Fibroblast of lung (primary cell): ENCODE results near the gene UCHL3. TPM values are rescaled to one million over a fixed set of nuclear protein-coding genes. Genes with fewer than 3 reads are reported as not detected.

ENCODE experiments used
- DNase-seq, 2 donors: peaks; one replicate each; pipeline versions ENCODE4 v3.0.0 to v3.0.0-alpha.2; 2010; ENCODE audit warnings: low read depth in 2 of 2
- H2AFZ ChIP-seq: 2 replicates; pipeline ENCODE4 v1.5.1; 2012; ENCODE audit warnings: low read length, control low read depth, inconsistent platforms
- H3K27ac ChIP-seq: 2 replicates; pipeline ENCODE4 v1.5.1; 2011; ENCODE audit warnings: low read length, control low read depth; ENCODE audit not compliant: insufficient read depth
- H3K27me3 ChIP-seq: 2 replicates; pipeline ENCODE4 v1.5.1; 2011; ENCODE audit warnings: mild to moderate bottlenecking, low read length; ENCODE audit not compliant: control insufficient read depth, insufficient read depth
- H3K36me3 ChIP-seq: 2 replicates; pipeline ENCODE4 v1.5.1; 2011; ENCODE audit warnings: low read length; ENCODE audit not compliant: control insufficient read depth, insufficient read depth
- H3K4me1 ChIP-seq: 2 replicates; pipeline ENCODE4 v1.5.1; 2011; ENCODE audit warnings: low read length; ENCODE audit not compliant: control insufficient read depth, insufficient read depth; ENCODE audit errors: extremely low read depth
- H3K4me2 ChIP-seq: 2 replicates; pipeline ENCODE4 v1.5.1; 2011; ENCODE audit warnings: low read length, control low read depth; ENCODE audit not compliant: insufficient read depth; ENCODE audit errors: extremely low read depth
- H3K4me3 ChIP-seq, 4 experiments: fragments of 200-600 bp in 1 of 4; sonication (generic) in 1 of 4; replicated peaks in 1 of 4; 2 replicates each; pipeline ENCODE4 v1.5.1; 2011 to 2016; ENCODE audit warnings: low read length in 4 of 4, low read depth in 3 of 4, mild to moderate bottlenecking in 3 of 4, control low read depth in 2 of 4, inconsistent platforms in 1 of 4, mixed read lengths in 1 of 4; ENCODE audit not compliant: insufficient read depth in 1 of 4; ENCODE audit errors: control extremely low read depth in 1 of 4
- H3K79me2 ChIP-seq: 2 replicates; pipeline ENCODE4 v1.5.1; 2012; ENCODE audit warnings: mild to moderate bottlenecking, low read length, inconsistent platforms; ENCODE audit not compliant: control insufficient read depth, insufficient read depth
- H3K9ac ChIP-seq: 2 replicates; pipeline ENCODE4 v1.5.1; 2011; ENCODE audit warnings: mild to moderate bottlenecking, low read length, control low read depth; ENCODE audit not compliant: insufficient read depth
- H3K9me3 ChIP-seq: 2 replicates; pipeline ENCODE4 v1.5.1; 2012; ENCODE audit warnings: low read depth, low read length; ENCODE audit not compliant: control insufficient read depth, insufficient read depth
- H4K20me1 ChIP-seq: 2 replicates; pipeline ENCODE4 v1.5.1; 2011; ENCODE audit warnings: low read length; ENCODE audit not compliant: control insufficient read depth, insufficient read depth; ENCODE audit errors: extremely low read depth
- EZH2 ChIP-seq: IDR thresholded peaks from 2 replicates; pipeline ENCODE4 v1.5.1; 2012; ENCODE audit warnings: low read length, control low read depth, mild to moderate bottlenecking; ENCODE audit errors: missing control alignments
- polyA plus RNA-seq, 2 donors: library from polyadenylated mRNA; depleted of rRNA in 1 of 2; stranded (reverse) in 1 of 2; unstranded in 1 of 2; fragments of >200 nt; gene quantifications; 2 replicates each; pipeline ENCODE4 v1.2.1, GENCODE V29; 2011 to 2012; ENCODE audit warnings: missing spikeins in 1 of 2
- total RNA-seq: library from RNA; depleted of rRNA; stranded (reverse); fragments of >200 nt; gene quantifications from 2 replicates; pipeline ENCODE4 v1.2.1, GENCODE V29; 2014
- TF ChIP-seq, protein P1 (sequence below), 2 donors: IDR thresholded peaks in 1 of 2; conservative IDR thresholded peaks in 1 of 2; 1 replicate in 1 of 2; 2 replicates in 1 of 2; pipeline ENCODE4 v1.5.1; 2011 to 2012; ENCODE audit warnings: low read length in 2 of 2, control low read depth in 1 of 2, inconsistent platforms in 1 of 2, low read depth in 1 of 2, mild to moderate bottlenecking in 1 of 2

UCHL3 gene
- total and polyA plus RNA-seq, 2 donors (not counting 1 experiment from before 2014, with no cell fraction given), result 30.9 to 81.9 TPM

DNA sequence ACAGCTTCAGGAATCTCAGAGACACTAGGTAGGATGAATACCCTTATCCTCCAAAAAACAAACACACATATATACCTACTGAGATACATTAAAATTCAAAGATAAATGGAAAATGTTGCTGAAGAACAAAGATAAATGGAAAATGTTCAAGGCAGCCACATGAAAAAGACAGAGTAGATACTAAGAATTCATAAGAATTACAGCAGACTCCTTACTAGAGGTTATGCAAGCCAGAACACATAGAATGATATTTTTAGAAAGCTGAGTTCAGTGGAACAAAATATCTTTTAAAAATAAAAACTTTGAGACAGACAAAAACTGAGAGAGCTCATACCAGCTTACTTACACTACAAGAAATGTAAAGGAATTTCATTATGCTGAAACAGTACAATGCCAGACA, 35.6 kb downstream of the UCHL3 start:
- H3K27ac ChIP-seq, result no peak overlapping the region
- no peaks in the 10 kb centered on the region for H3K9me3 ChIP-seq
- no peaks in the 10 kb centered on the region for H3K79me2 ChIP-seq
- no peak overlapping the region for H3K9ac ChIP-seq
- DNase-seq, result no peak
- H3K27me3 ChIP-seq, result no peaks in the 10 kb centered on the region
- no peak overlapping the region for H2AFZ ChIP-seq
- no peaks in the 10 kb centered on the region for H4K20me1 ChIP-seq
- TF ChIP-seq, protein P1, sequence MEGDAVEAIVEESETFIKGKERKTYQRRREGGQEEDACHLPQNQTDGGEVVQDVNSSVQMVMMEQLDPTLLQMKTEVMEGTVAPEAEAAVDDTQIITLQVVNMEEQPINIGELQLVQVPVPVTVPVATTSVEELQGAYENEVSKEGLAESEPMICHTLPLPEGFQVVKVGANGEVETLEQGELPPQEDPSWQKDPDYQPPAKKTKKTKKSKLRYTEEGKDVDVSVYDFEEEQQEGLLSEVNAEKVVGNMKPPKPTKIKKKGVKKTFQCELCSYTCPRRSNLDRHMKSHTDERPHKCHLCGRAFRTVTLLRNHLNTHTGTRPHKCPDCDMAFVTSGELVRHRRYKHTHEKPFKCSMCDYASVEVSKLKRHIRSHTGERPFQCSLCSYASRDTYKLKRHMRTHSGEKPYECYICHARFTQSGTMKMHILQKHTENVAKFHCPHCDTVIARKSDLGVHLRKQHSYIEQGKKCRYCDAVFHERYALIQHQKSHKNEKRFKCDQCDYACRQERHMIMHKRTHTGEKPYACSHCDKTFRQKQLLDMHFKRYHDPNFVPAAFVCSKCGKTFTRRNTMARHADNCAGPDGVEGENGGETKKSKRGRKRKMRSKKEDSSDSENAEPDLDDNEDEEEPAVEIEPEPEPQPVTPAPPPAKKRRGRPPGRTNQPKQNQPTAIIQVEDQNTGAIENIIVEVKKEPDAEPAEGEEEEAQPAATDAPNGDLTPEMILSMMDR (conservative IDR thresholded peaks at IDR 0.05 in 1 of 2, IDR thresholded peaks at IDR 0.05 in 1 of 2; ENCODE audit: low read depth in 1 of 2, low read length in 2 of 2), result no peak
- no peak for TF ChIP-seq EZH2
- H3K4me3 ChIP-seq, result no peak overlapping the region
- H3K4me1 ChIP-seq, result no peaks in the 10 kb centered on the region
- peaks cover 1% of the 10 kb centered on the region for H3K36me3 ChIP-seq
- no peak overlapping the region for H3K4me2 ChIP-seq

DNA sequence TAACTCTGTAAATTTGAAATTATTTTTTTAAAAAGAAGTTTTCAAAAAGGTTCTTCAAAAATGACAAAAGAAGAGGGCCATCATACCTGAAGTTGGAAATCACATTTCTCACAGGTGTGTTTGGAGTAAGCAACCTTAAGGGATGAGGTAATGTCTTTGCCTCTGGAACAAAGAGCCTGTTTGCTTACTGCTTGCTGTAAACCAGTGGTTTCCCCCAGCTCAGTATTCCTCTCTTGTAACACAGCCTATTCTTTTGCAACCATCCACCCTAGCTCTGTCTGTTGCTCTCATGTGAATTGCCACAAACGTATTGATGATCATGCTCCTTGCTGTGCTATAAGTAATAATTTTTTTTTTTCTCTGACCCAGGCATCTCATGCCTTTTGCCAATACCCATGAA, 38.1 kb downstream of the UCHL3 start:
- no peaks in the 10 kb centered on the region for H3K79me2 ChIP-seq
- TF ChIP-seq, protein P1 (conservative IDR thresholded peaks at IDR 0.05 in 1 of 2, IDR thresholded peaks at IDR 0.05 in 1 of 2; ENCODE audit: low read depth in 1 of 2, low read length in 2 of 2), result no peak
- TF ChIP-seq EZH2, result no peak
- H3K27me3 ChIP-seq, result no peaks in the 10 kb centered on the region
- no peak for DNase-seq
- no peaks in the 10 kb centered on the region for H3K4me1 ChIP-seq
- H4K20me1 ChIP-seq, result no peaks in the 10 kb centered on the region
- H3K9ac ChIP-seq, result no peak overlapping the region
- no peak overlapping the region for H3K4me3 ChIP-seq
- H3K4me2 ChIP-seq, result no peak overlapping the region
- no peak overlapping the region for H2AFZ ChIP-seq
- H3K27ac ChIP-seq, result no peak overlapping the region
- no peaks in the 10 kb centered on the region for H3K9me3 ChIP-seq
- H3K36me3 ChIP-seq, result no peaks in the 10 kb centered on the region

DNA sequence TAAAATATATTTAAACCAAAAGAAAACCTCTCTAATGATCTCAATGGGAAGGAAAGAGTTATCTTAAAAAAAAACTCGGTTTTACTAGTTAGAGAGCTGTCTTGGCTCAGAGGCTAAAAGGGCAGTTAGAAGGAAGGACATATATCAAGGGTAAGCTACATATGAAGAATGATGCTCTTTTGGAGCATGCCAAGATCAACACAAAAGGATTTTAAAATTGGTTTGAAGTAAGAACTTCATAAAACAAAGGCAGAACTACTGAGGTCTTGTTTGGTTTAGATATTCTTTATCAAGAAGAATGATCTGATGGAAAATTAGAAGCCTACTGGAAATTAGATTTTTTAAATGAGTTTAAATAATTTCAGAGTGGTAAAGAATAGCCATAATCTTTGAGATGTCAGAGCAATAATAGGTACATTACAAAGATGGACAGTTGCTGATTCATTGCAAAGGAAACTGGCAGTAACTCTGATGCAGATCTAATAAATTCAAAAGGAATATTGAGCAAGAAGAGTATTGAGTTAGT, 47.1 kb downstream of the UCHL3 start:
- Histone ChIP-seq H3K4me3 (no peak overlapping the region), H3K4me1 (no peaks in the 10 kb centered on the region), H3K79me2 (no peaks in the 10 kb centered on the region), H3K27ac (no peak overlapping the region), H2AFZ (no peak overlapping the region), H3K27me3 (no peaks in the 10 kb centered on the region), H3K9me3 (no peaks in the 10 kb centered on the region), H3K4me2 (no peak overlapping the region), H4K20me1 (no peaks in the 10 kb centered on the region), H3K36me3 (no peaks in the 10 kb centered on the region), H3K9ac (no peak overlapping the region)
- DNase-seq, result no peak
- no peak for TF ChIP-seq EZH2
- TF ChIP-seq, protein P1 (conservative IDR thresholded peaks at IDR 0.05 in 1 of 2, IDR thresholded peaks at IDR 0.05 in 1 of 2; ENCODE audit: low read depth in 1 of 2, low read length in 2 of 2), result no peak
